ENCODE measurements around the gene EVL.

GRCh38 chr14:100035700-100036099 is 29.5 kb upstream of the EVL start:
- TF ChIP-seq CHD2 (IDR thresholded peaks at IDR 0.05; ENCODE audit: low read length, partially characterized antibody) (no peak), POLR2A (IDR thresholded peaks at IDR 0.05; ENCODE audit: low read length) (no peak), NPAS2 (CRISPR knock-in tag; IDR thresholded peaks at IDR 0.05; ENCODE audit: borderline replicate concordance) (no peak), HOXA7 (CRISPR knock-in tag; IDR thresholded peaks at IDR 0.05) (no peak), EHMT2 (IDR thresholded peaks at IDR 0.05; ENCODE audit: low read depth) (no peak), MAX (IDR thresholded peaks at IDR 0.05) (no peak)
- TF ChIP-seq, protein P1, sequence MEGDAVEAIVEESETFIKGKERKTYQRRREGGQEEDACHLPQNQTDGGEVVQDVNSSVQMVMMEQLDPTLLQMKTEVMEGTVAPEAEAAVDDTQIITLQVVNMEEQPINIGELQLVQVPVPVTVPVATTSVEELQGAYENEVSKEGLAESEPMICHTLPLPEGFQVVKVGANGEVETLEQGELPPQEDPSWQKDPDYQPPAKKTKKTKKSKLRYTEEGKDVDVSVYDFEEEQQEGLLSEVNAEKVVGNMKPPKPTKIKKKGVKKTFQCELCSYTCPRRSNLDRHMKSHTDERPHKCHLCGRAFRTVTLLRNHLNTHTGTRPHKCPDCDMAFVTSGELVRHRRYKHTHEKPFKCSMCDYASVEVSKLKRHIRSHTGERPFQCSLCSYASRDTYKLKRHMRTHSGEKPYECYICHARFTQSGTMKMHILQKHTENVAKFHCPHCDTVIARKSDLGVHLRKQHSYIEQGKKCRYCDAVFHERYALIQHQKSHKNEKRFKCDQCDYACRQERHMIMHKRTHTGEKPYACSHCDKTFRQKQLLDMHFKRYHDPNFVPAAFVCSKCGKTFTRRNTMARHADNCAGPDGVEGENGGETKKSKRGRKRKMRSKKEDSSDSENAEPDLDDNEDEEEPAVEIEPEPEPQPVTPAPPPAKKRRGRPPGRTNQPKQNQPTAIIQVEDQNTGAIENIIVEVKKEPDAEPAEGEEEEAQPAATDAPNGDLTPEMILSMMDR (IDR thresholded peaks at IDR 0.05): no peak
- TF ChIP-seq, protein P2, sequence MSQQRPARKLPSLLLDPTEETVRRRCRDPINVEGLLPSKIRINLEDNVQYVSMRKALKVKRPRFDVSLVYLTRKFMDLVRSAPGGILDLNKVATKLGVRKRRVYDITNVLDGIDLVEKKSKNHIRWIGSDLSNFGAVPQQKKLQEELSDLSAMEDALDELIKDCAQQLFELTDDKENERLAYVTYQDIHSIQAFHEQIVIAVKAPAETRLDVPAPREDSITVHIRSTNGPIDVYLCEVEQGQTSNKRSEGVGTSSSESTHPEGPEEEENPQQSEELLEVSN (IDR thresholded peaks at IDR 0.05; ENCODE audit: borderline replicate concordance, low read depth): no peak
